Stimulated activated CD8-positive, alpha-beta memory T cell treated with anti-CD3 and anti-CD28 coated beads, Interleukin-4, amount 100 ng/mL, for 24 hours (primary cell): ENCODE results near the gene HDDC3.

Source experiments
- DNase-seq: peaks from one replicate; pipeline ENCODE4 v3.0.0-alpha.2; 2020; ENCODE audit warnings: low read depth

Gene HDDC3, protein sequence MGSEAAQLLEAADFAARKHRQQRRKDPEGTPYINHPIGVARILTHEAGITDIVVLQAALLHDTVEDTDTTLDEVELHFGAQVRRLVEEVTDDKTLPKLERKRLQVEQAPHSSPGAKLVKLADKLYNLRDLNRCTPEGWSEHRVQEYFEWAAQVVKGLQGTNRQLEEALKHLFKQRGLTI

DNA sequence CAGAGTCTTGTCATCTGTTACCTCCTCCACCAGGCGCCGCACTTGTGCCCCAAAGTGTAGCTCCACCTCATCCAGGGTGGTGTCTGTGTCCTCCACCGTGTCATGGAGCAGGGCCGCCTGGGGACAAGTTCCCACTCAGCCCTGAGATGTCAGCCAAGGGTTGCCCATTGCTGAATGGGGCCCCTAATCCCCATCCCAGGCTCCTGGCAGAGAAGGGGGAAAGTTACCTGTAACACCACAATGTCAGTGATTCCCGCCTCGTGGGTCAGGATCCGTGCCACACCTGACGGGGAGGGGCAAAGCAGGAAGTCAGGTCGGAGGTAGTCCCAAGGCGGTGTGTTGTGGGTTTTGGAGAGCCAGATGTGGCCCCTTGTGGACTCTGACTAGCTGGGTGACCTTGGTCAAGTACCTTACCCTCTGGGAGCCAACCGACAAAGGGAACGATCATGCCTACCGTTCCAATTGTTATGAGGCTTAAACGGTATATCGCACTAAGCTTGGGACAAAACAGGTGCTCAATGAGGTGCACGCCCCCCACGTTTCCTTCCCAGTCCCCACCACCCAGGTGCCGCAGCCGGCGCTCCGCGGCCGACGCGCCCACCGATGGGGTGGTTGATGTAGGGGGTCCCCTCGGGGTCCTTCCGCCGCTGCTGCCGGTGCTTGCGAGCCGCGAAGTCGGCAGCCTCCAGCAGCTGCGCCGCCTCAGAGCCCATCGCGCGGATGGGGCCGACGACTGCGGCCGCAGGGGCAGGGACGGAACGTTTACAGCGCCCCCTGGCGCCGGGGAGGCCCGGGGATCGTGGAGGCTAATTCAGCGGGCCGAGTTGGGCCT is at the start of gene HDDC3:
Gene HDDC3, minus strand, starts transcription at position 722 of the 832 bp plus-strand sequence. Its CDS starts 9 bp downstream, at position 713.
- DNase-seq = peak; percentile 85

DNA sequence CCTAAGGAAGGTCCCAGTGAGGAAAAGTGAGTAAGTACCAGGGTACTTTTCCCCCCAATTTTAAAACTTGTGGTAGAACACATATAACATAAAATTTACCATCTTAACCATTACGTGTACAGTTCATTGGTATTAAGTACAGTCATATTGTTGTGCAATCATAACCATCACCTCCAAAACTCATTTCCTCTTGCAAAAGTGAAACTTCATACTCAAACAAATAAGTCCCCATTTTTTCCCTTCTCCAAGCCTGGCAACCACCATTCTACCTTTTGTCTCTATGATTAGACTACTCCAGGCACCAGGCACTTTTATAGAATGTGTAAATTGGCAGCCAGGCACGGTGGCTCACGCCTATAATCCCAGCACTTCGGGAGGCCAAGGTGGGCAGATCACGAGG is 49.8 kb upstream of the HDDC3 start:
- no peak for DNase-seq

DNA sequence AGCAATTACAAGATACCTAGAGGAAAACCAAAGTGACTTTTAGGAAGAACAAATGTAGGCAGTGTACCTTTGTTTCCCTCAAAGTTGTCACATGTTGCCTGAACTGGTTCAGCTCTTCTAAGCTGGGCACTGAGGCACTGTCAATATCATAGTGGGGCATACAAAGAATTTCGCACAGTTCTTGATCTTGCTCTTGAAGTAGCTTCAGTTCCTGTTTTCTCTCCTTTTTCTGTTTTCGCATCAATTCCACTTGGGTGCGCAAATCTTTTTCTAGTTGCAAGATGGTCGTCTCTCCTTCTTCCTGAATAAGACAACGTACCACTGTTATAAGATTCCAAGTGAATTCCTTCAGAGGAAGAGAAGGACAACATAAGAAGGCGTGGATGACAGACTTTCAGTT is 49.3 kb upstream of the HDDC3 start:
- DNase-seq = no peak

DNA sequence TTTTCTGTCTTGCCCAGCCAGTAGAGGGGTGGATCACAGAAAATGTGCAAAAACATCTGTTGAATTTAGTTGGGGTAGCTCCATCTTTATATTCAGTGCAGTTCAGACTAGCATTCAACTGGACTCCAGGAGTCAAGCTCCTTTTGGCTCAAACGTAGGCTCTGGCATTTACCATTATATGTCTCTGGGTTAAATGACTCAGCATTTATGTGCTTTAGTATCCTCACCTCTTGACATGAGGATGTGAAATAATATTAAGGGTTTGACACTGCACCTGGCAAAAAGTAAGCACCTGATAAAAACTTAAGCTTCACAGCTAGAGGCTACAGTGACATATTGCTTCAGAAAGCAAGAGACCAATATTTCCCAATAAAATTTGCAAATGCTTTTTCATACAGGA is 47.2 kb upstream of the HDDC3 start:
- no peak for DNase-seq

DNA sequence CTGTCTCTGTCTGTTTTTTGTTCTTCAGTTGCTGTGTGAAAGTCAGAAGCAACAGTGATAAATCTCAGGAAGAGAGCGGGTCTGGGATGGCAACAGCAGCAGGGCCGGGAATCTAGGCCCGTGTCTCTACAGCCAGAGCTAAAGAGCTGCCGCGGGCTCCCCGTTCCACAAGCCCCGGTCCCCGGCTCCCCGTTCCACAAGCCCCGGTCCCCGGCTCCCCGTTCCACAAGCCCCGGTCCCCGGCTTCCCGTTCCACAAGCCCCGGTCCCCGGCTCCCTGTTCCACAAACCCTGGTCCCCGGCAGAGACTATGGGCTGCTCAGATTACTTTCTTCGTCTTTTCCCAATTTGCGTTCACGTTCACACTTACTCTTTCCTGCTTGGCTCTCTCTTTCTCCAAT is 41.9 kb upstream of the HDDC3 start:
- no peak for DNase-seq

DNA sequence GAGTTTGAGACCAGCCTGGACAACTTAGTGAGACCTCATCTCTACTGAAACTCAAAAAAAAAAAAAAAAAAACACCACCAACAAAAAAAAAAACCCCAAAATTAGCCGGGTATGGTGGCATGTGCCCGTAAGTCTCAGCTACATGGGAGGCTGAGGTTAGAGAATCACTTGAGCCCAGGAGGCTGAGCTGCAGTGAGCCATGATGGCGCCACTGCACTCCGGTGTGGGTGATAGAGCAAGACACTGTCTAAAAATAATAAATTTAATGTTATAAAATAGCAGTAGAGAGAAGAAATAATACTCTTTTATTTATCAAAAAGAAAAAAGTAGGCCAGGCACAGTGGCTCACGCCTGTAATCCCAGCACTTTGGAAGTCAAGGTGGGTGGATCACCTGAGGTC is 39.8 kb upstream of the HDDC3 start:
- no peak for DNase-seq

DNA sequence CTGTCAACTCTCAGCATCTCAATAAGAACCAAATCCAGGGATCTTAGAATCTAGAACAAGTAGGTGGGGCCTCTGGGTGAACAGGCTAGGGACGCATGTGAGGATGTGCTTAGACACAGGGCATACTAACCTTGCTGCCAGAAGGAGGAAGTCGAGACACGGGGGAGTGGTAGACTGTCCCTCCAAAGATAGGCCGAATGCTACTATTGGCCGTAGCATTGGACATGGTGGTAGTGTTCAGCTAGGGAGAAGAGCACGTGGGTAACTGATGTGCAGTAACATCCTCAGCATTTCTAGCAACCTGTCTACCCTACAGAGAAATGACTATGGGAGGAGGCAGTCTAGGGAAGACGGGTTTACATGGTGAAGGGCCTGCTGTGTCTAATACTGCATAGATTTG is 37.9 kb upstream of the HDDC3 start:
- no peak for DNase-seq

DNA sequence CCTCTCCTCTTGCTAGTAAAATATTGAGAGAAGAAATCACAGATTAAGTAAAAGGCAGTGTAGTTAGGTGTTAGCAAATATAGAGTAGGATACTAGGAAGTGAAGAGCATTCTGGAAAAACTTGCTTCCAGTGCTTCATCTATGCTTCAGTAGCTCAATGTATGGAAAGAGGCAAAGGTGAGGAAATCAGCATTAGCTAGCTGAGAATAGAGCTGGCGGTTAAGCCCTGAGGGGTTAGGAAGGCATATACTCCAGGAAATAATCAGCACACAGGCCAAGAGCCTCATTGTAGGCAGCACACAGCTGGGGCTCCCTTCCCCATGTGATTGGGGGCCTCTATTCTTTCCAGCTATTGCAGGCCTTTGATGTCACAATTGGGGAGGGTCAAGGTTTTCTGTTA is 36.1 kb upstream of the HDDC3 start:
- no peak for DNase-seq

DNA sequence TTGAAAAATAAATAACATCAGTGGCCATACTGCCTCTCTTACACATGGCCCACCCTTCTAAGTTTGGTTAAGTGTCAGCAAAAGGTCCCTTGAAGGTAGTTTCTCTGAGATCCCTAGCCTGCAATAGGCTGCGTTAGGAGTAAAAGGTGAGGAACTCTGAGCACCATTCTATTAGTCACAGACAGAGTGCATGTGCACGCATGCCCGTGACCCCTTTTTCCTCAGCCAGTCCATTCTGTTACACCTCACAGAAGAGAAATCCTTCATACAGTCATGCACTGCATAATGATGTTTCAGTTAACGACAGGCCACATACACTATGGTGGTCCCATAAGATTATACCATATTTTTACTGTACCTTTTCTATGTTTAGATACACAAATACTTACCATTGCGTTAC is 34.9 kb upstream of the HDDC3 start:
- DNase-seq = no peak

DNA sequence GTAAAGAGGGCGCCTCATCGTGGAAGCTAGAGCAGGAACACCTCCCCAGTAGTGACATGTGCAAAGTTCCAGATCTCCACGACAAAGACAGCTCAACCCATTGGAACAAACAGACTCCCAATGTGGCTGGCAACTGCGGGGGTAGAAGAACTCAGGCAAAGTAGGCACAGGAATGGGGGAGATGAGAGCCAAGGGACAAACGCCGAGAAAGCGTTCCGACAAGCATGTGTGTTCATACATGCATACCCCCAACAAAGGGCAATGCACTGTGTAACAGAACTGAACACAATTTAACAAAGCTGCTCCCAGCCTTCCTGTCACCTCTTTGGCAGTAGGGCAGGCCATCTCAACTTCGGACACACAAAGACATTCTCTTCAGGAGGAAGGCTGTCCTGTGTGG is 33.9 kb upstream of the HDDC3 start:
- no peak for DNase-seq

DNA sequence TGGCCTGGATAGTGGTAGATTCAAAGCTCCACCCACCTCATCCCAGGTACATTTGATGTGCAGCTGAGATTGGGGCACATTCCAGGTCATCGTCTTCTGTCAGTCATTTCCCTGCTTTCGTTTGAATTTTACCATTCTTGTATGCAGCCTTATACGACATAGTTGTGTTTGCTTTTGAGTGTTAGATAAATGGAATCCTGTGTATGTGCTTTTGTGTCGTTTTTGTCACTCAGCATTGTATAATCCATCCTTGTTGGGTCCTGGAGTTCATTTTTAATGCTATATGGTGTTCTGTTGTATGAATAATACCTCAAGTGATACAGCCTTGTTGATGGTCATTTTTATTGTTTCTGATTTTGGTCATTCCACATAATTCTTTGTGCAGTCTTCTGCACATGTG is 29.7 kb upstream of the HDDC3 start:
- no peak for DNase-seq

DNA sequence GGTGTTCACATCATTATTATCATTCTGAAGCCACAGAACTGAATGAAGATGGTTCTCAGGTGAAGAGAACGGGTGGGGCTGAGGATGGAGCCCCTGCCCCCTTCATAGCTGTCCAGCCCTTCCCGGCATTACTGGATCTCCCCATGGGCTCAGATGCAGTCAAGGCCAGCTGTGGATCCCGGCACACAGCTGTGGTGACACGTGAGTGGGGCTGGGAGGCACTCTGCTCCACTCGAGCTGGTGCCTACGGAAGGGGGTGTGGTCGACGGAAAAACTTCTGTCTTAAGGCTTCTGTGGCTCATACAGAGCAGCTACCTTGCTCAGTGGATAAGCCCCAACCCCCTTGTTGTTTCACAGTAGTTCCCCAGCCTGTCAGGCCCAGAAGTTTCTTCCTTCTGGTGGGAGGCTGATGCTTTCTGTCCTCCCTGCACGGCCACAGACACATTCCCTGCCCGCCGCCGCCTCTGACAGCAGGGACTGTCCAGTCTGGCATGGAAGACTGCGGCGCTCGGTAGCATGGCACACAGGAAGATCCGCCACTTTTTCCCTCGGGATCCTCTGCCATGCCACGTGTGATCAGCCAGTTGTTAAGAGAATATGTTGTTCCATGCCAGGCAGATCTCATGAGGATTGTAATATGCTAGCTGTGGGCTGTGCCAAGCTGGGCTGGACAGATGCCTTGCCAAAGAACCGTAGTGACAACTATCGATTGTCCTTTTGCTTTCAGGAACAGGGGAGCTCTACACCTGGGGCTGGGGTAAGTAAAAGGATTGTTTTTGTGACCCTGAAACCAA is 28.1 kb upstream of the HDDC3 start:
- no peak for DNase-seq

DNA sequence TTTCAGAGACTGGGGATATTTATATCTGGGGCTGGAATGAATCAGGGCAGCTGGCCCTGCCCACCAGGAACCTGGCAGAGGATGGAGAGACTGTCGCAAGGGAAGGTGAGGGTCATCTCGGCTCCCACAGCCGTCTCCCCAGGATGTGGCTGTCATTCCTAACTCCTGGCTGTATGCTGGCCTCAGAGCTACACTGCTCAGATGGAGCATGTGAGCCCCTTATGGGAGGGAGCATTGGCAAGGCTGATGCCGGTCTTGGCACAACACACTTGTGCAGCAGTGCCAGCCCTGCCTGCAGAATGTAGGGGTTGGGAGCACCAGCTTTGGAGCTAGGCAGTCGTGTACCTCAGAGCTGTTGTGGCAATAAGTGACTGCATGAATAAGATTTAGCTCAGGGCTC is 27.5 kb upstream of the HDDC3 start:
- no peak for DNase-seq

DNA sequence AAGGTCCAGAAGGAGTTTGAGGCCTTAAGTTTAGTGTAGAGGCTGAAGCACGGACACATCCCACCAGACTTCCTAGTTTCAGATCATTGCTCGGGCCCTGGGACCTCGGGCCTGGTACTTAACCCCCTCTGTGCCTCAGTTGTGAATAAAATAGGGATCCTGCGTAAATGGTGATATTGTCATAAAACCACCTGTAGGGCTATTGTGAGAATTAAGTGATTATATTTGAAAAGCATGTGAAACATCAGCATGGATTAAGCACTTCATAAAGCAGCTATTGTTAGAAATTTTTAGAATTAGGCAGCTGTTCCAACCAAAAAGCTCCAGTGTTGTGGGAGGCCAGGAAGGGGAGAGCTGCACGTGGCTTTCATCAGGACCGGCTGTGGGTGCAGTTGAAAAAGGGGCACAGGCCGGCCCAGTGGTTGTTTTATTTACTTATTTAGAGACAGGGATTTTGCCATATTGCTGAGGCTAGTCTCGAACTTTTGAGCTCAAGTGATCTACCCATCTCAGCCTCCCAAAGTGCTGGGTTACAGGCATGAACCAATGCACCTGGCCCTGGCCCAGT is 26.8 kb upstream of the HDDC3 start:
- DNase-seq = no peak

DNA sequence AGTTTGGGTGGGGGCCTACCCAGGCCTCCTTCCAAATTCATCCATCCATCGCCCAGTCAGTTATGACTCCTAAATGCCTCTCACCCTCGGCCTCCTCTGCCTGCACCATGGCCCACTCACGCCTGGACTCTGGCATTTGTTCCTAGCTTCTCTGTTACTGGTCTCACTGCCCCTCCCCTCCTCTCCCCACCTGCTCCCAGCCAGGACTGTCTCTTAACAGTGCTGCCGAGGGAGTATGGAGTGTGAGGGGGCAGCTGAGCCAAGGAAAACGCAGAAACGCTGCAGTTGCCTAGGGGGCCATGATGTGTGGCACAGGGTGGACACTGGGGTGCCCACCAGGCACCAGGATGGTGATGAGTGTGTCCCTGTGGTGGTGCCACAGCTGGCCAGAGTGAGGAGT is 25.4 kb upstream of the HDDC3 start:
- no peak for DNase-seq

DNA sequence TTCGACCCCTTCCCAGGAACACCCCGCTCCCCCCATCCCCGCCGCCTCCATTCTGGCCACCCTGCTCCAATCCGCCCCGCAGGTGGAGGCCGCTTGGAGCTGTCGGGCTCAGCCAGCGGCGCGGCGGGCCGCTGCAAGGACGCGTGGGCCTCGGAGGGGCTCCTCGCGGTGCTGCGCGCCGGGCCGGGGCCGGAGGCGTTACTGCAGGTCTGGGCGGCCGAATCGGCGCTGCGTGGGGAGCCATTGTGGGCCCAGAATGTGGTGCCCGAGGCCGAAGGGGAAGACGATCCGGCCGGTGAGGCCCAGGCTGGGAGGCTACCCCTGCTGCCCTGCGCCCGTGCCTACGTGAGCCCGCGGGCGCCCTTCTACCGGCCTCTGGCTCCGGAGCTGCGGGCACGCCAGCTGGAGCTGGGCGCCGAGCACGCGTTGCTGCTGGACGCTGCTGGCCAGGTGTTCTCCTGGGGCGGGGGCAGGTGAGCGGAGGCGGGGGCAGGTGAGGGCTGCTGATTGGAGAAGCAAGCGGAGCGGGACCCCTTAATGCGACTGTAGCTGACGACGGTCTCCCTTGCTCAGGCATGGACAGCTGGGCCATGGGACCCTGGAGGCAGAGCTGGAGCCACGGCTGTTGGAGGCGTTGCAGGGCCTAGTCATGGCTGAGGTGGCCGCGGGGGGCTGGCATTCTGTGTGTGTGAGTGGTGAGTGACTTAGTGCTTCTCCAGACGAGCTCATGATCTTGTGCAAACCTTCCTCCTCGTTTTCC is 24.9 kb upstream of the HDDC3 start:
- DNase-seq = no peak

DNA sequence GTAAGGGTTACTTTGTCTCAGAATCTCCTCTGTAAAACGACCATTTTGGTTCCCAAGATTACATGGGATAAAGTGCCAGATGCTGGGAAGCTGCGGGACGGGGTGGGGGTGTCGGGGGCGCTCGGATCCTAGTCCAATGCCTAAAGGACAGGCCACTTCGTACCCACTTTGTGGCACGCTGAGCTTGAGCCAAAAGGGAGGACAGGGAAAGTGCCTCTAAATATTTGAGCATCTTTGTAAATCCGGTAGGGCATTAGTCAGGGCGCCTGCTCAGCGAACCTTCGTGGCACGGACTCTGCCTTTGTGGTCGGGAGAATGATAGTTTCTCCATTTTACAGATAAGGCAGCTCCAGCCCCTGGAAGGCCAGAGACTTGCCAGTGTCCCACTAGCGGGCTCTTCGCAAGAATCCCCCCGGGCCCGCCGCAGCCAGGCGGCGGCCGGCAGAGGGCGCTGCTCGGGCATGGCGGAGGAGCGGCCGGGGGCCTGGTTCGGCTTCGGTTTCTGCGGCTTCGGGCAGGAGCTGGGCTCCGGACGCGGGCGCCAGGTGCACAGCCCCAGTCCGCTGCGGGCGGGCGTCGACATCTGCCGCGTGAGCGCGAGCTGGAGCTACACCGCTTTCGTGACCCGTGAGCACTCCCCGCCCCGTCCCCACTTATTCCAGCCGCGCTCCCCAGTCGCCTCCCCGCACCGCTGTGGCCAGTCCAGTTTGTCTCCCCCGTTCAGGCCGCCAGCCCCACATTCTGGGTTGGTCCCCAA is 24.1 kb upstream of the HDDC3 start:
- DNase-seq = peak; percentile 53

DNA sequence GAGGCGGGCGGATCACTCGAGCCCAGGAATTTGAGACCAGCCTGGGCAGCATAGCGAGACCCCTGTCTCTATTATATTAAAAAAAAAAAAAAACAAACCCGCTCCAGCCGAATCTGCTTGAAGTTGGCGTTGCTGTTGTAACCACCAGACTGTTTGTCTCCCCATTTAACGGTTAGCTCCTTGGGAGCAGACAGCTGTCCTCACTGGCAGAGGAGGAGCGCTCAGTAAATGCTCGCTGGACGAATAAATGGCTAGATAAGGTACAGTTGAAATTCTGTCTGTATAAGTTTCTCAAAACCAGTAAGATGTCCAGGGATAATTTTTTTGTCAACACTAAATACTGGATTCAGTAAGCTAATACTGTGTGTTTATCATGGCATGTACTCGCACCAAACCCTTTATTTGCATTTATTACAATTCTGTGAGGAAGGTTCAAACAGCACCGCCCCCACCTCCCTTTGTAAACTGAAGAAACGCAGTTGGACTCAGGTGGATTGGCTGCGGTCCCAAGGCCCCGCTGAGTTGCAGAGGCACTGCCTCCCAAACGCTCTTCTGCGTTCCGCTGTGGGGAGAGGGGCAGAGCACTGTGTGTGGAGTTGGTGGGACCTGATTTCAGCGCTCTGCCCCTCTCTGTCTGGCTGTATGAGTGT is 23.4 kb upstream of the HDDC3 start:
- DNase-seq = no peak

DNA sequence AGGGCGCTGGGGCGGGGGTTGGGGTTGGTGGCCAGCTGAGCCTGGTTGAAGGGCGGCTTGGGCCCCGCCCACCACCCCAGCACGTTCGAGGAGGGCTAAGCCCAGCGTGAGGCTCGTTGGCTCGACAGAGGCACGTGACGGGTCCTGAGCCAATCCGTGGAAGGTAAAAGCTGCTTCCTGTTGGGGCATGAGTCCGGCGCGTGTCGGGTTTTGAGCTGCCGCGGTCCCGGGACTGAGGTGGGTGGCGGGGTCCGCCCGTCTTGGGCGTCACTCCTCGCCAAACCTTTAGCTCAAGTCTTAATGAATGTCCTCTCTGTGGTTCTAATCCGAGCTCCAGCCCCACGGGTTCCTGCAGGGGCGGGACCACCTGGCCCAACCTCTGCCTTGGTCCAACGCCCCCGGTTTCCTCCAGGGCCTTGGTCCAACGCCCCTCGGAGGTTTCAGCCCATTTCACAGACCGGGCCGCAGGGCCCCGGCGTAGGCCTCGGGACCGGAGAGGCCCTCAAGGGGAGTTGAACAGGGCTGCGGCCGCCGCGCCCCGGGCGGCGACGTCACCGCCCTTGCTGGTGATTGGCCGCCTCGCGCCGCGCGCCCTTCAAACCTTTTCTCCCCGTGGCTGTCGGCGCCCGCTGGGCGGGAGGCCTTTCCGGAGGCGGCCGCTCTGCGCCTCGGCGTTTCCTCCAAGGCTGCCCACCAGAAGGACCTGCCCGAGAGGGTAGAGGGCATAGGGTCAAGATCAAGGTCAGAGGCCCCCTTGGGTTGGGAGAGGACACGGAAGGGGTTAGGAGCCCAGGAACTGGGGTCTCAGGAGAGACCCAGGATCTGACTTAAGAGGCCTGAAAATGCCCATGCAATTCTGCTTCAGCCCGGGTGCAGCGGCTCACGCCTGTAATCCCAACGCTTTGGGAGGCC is 22.6 kb upstream of the HDDC3 start, which contains the start of gene RCCD1:
Gene RCCD1, plus strand, starts transcription at position 173 of the 912 bp plus-strand sequence. CDS start 1,851 bp downstream, outside the sequence.
- DNase-seq = peak; percentile 85
